ENCODE measurements around the gene OTOG. TPM values are rescaled to one million over a fixed set of nuclear protein-coding genes. Genes with fewer than 3 reads are reported as not detected.

Gene OTOG
- total RNA-seq, 4 donors from 2014 or later = not detected

DNA sequence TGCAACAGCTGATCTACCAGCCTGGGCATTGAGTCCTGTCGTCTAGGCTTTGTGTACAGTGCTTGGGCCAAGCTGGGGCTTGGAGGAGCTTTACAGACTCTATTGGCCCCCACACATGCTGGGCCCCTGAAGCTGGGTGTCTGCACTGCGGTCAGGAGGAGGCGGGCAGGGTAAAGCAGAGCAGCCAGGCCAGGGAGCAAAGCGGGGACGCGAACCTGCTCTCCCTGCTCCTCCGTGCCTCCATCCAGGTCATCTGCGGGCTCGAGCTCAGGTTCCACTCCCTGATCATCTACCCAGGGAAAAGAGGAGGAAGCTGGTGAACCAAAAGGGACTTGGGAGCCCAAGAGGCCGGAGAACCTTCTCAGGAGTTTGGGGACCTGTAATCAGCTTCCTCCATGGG is 29.9 kb upstream of the OTOG start:
- TF ChIP-seq POLR2A (IDR thresholded peaks at IDR 0.05) = no peak
- TF ChIP-seq, protein P1, sequence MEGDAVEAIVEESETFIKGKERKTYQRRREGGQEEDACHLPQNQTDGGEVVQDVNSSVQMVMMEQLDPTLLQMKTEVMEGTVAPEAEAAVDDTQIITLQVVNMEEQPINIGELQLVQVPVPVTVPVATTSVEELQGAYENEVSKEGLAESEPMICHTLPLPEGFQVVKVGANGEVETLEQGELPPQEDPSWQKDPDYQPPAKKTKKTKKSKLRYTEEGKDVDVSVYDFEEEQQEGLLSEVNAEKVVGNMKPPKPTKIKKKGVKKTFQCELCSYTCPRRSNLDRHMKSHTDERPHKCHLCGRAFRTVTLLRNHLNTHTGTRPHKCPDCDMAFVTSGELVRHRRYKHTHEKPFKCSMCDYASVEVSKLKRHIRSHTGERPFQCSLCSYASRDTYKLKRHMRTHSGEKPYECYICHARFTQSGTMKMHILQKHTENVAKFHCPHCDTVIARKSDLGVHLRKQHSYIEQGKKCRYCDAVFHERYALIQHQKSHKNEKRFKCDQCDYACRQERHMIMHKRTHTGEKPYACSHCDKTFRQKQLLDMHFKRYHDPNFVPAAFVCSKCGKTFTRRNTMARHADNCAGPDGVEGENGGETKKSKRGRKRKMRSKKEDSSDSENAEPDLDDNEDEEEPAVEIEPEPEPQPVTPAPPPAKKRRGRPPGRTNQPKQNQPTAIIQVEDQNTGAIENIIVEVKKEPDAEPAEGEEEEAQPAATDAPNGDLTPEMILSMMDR (IDR thresholded peaks at IDR 0.05) = no peak
- no peak overlapping the region for H3K4me3 ChIP-seq (ENCODE audit: low read depth, poor library complexity, severe bottlenecking)
- 83 to 96% methylated on average over 10 of the region's 10 CpGs for WGBS, 2 donors
- intact Hi-C loops (cut with DNase I; ENCODE audit: low total_unique reads) = no loop called here
- no peak for DNase-seq (ENCODE audit: low spot score in 2 of 2)

DNA sequence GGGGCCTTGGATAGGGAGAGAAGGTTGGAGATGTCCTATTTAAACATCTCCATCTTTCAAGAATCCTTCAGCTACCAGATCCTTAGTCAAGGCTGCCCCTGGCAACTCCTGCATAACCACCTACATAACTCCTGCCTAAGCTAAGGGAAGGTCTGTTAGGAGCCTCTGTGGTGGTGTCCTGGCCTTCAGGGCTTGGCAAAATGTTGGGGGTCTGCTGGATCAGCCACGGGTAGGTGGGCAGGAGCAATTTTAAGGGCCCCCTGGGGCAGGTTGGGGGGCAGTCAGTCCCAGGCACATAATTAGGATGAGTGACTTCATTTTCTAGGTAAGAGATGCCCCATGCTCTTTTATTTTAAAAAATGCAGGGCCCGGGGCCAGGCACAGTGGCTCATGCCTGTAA is 28.7 kb upstream of the OTOG start:
- no peak overlapping the region for H3K4me3 ChIP-seq (ENCODE audit: low read depth, poor library complexity, severe bottlenecking)
- TF ChIP-seq POLR2A (IDR thresholded peaks at IDR 0.05) = no peak
- TF ChIP-seq, protein P1 (IDR thresholded peaks at IDR 0.05) = no peak
- intact Hi-C loops (cut with DNase I; ENCODE audit: low total_unique reads) = no loop called here
- 72 to 73% methylated on average over 2 of the region's 2 CpGs for WGBS, 2 donors
- no peak for DNase-seq (ENCODE audit: low spot score in 2 of 2)

DNA sequence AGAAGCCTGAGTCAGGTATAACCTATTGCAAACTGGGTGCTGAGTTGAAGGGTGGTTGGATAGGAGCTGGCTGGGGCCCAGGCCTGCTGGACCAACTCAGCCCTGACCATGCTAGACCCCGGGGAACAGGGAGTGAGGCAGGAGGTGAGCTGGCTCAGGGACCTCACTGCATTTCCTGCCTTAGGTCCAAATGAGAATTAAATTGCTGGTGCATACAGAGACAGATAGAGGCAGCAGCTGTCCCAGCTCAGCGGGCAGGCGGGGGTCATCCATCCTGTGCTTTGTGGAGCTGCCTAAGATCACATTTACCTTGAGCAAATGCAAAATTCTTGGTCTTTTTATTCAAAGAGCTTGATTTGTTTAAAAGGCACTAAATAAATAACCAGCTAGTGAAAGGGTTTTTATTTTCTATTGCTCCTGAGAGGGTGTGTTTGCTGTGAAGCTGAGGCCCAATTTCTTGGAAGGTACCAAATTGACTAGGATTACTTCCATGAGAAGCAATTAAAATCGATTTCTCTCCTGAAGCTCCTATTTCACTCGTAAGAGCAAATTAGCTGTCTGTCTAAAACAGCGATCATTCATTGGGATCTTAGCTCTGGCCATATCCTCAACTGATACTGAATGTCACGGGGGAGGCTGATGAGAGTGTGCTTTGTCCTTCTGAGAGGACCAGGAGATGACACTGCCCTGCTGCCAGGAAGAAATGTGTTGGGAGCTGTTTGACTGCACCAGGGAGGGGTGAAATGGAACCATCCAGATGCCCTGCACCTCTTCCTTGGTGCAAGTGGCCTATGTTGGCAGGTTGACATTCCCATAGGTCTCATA is 27.8 kb upstream of the OTOG start:
- DNase-seq (ENCODE audit: low spot score in 2 of 2) = no peak
- no peak overlapping the region for H3K4me3 ChIP-seq (ENCODE audit: low read depth, poor library complexity, severe bottlenecking)
- no peak for TF ChIP-seq POLR2A (IDR thresholded peaks at IDR 0.05)
- TF ChIP-seq, protein P1 (IDR thresholded peaks at IDR 0.05) = no peak
- intact Hi-C loops (cut with DNase I; ENCODE audit: low total_unique reads) = no loop called here
- 89 to 90% methylated on average over 7 of the region's 7 CpGs for WGBS, 2 donors

DNA sequence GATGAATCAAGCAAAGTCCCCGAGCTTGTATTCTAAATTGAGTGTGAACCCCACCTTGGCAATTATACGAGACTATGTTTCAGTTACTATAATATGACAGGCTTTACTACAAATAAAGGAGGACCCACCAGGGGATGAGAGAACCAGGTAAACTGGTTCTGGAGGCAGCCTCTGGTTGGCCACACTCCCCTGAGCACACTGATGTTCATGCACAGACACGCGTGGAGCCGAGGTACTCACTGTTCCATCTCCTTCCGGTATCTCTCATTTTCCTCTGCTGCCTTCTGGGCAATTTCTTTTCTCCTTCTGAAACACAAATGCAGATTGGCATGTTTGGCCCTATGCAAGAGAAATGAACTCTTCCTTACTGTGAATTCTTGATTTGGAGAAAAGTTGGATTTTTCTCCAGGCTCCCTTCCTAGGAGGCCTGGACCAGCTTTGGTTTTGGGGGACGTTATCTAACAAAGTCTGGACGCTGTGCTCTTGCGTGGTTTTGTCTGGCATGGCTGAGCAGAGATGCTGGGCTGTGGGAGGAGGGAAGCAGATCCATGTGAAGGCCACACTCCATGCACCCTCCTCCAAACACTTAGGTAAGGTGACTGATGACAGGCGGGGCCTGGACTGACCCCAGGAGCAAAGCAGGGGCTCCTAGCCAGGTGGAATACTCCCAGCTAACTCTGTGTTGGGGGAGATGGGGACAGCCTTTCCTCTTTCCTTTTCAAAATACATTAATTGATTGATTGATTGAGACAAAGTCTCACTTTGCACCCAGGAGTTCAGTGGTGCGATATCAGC is 25.8 kb upstream of the OTOG start:
- WGBS, 2 donors = 64 to 65% methylated on average over 11 of the region's 11 CpGs
- H3K4me3 ChIP-seq (ENCODE audit: low read depth, poor library complexity, severe bottlenecking) = no peak overlapping the region
- intact Hi-C loops (cut with DNase I; ENCODE audit: low total_unique reads) = no loop called here
- TF ChIP-seq, protein P1 (IDR thresholded peaks at IDR 0.05) = no peak
- no peak for TF ChIP-seq POLR2A (IDR thresholded peaks at IDR 0.05)
- no peak for DNase-seq (ENCODE audit: low spot score in 2 of 2)

DNA sequence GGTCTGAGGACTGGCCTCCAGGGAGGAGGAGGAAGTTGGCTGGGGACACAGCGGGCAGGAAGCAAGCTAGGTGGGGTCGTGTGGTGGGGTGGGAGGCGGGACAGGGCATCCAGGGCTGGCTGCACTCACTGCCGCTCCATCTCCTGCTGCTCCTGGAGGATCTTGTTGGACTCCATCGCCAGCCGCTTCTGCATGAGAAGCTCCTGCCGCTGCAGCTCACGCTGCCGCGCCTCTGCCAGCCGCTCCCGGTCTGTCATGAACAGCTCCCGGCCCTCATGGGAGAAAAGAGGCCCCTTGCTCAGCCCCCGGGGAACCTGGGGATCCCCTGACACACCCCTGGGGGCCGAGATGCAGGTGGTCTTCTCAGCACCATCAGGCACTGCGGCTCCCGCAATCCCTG is 24.4 kb upstream of the OTOG start:
- WGBS, 2 donors = 83 to 84% methylated on average over 16 to 17 of the region's 17 CpGs
- no peak for DNase-seq (ENCODE audit: low spot score in 2 of 2)
- no peak for TF ChIP-seq POLR2A (IDR thresholded peaks at IDR 0.05)
- TF ChIP-seq, protein P1 (IDR thresholded peaks at IDR 0.05) = no peak
- intact Hi-C loops (cut with DNase I; ENCODE audit: low total_unique reads) = no loop called here
- H3K4me3 ChIP-seq (ENCODE audit: low read depth, poor library complexity, severe bottlenecking) = no peak overlapping the region

Data from lower leg skin (tissue), 4 donors.